Measurements from ENCODE around the gene FOXL2NB.

Gene FOXL2NB

DNA sequence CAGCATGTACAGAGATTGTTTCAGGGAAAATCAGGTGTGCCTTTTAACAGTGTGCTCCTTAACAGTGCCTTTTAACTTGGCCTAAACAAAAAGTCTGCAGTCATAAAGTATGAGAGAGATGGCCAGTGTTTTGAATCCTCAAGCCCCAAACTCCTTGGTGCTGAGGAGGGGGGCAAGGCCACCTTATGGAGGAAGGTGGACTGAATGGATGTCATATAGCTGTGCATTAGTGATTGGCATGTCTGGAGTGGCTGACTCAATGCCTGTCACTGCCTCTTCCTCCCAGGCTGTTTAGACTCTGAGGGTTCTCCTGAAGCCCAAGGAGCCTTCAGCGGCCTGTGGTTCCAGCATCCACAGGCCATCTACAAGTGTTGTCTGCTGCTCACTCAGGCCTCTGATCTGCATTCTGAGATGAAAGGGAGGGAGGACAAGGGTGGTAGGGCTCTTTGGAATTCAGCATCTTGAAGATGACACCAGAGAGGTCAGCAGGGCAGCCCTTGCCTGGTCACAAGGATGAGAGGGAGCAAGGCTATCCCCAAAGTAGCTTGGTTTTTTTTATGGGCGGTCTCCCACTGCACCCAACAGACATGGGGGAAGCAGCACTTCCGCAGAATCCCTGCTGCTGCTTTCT is 1.5 kb downstream of the FOXL2NB start:
- TF ChIP-seq, protein P1, sequence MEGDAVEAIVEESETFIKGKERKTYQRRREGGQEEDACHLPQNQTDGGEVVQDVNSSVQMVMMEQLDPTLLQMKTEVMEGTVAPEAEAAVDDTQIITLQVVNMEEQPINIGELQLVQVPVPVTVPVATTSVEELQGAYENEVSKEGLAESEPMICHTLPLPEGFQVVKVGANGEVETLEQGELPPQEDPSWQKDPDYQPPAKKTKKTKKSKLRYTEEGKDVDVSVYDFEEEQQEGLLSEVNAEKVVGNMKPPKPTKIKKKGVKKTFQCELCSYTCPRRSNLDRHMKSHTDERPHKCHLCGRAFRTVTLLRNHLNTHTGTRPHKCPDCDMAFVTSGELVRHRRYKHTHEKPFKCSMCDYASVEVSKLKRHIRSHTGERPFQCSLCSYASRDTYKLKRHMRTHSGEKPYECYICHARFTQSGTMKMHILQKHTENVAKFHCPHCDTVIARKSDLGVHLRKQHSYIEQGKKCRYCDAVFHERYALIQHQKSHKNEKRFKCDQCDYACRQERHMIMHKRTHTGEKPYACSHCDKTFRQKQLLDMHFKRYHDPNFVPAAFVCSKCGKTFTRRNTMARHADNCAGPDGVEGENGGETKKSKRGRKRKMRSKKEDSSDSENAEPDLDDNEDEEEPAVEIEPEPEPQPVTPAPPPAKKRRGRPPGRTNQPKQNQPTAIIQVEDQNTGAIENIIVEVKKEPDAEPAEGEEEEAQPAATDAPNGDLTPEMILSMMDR (IDR thresholded peaks at IDR 0.05; ENCODE audit: insufficient read depth, missing control alignments) = no peak
- FAIRE-seq = no peak
- no peak for DNase-seq (ENCODE audit: insufficient read length, low spot score)

DNA sequence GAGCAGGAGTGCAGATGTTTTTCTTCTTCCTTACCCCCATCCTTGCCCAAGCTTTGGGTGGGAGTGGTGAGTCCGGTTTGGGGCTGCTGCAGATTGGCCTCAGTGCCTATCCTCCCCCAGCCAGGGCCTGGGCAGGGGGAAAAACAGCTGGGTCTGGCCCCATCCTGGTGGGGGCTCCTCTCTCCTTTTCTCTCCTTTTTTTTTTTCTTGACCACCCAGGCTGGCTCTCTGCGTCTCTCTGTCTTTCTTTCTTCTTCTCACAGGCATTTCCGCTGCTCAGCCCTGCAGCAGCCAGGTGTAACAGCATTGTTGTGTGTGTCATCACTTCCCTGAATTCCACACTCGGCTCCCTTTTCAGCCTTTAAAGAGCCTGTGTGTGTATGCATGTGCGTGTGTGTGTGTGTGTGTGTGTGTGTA is 2.0 kb downstream of the FOXL2NB start:
- no peak for FAIRE-seq
- no peak for DNase-seq (ENCODE audit: insufficient read length, low spot score)
- TF ChIP-seq, protein P1 (IDR thresholded peaks at IDR 0.05; ENCODE audit: insufficient read depth, missing control alignments) = no peak

DNA sequence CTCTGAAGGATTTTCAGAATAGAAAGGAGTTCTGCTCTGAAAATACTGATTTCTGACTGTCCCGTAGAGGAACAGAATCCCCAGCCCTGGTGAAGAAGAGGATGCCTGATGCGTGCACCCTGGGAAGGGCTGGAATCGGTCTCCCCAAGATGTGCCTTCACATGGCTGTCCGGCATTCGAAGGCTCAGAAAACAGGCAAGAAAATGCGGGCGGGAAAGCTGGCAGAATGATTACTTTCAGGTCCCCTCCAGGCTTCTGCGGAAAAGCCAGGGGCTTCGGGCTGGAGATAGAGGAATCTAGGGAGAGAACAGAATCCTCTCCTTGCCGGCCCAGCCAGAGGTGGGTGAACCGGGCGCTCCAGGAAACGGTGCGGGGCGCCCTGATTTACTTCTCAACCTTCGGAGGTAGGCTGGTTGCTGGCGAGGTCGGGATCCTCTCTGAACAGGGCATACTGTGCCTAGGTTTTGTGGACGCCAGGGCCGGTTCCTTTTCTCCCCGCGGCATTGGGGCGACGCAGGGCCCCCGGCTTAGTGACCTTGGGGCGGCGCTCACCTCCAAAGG is 2.5 kb downstream of the FOXL2NB start:
- DNase-seq (ENCODE audit: insufficient read length, low spot score) (no peak), FAIRE-seq (no peak)
- TF ChIP-seq, protein P1 (IDR thresholded peaks at IDR 0.05; ENCODE audit: insufficient read depth, missing control alignments) = no peak

DNA sequence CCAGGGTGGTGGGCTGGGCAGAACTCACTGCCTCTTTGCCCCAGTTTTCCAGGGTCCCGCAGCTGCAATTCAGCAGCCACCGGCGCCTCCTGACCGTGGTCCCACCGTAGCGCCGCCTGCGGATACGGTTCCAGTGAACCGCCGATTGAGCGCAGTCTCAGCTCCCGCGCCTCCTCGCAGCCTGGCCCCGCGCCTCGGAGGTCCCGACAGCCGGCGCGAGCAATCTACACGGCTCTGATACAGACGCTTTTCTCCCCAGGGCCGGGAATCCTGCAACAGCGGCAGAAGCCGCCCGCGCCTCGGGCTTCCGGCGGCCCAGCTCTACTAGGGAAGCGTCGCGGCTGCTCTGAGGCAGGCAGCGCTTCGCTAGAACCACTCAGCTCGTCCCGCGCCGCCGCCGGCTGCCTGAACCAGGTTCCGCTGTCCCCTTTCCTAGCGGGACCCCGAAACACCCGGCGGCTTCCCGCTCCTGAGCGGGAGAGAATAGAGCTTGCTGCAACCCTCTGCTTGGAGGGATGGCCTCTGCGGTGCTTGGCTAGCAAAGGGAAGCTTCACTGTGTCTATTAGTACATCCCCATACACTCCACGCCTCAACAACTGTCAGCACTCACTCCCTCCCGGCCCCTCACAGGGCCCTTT is 3.1 kb downstream of the FOXL2NB start:
- DNase-seq (ENCODE audit: insufficient read length, low spot score) (no peak), FAIRE-seq (no peak)
- TF ChIP-seq, protein P1 (IDR thresholded peaks at IDR 0.05; ENCODE audit: insufficient read depth, missing control alignments) = no peak

DNA sequence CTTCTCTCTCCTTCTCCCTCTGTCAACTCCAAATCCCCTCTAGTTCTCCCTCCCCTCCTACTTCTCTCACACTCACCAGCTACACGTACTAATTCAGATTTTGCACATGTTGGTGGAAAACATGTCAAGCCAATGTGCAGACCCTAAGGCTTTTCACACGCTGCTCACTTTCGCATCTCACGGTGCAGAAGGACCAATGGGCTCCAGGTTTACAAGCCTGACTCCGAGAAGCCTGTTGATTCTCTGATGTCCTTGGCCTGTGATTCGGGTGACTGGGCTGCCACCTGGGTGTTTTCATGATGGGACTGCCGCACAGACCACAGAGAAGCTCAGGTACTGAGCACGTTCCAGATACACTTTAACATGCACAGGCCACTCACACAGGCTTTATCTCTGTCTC is 3.7 kb downstream of the FOXL2NB start:
- FAIRE-seq (no peak), DNase-seq (ENCODE audit: insufficient read length, low spot score) (no peak)
- TF ChIP-seq, protein P1 (IDR thresholded peaks at IDR 0.05; ENCODE audit: insufficient read depth, missing control alignments) = no peak

DNA sequence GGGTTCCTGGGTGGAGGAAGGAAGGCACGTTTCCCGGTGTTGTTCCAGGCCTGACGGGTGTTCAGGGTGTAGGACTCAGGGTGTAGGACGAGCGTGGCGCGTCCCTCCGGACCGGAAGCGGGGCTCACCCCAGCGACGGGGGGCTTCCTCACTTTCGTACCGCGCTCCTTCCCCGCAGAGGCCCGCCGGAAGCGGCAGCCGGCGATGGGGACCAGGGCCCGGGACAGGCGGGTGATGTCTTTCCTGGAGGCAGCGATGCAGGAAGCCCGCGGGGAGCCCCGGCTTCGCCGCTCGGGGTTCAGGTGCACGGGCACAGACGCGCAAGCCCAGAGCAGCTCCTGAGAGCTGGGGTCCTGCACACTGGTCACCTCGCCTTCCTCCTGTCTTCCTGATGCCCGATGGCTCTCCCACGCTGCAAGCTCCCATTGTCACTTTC is 13.4 kb downstream of the FOXL2NB start:
- no peak for DNase-seq (ENCODE audit: insufficient read length, low spot score)
- no peak for FAIRE-seq
- TF ChIP-seq, protein P1 (IDR thresholded peaks at IDR 0.05; ENCODE audit: insufficient read depth, missing control alignments) = no peak

All from D721Med (cell line).